MCF 10A (cell line): Measurements from ENCODE around the gene MAGT1. TPM values are rescaled to one million over a fixed set of nuclear protein-coding genes. Genes with fewer than 3 reads are reported as not detected.
"Not testable (repeated sequence)": the region's sequence is repeated elsewhere in the genome, so short reads cannot be mapped to it uniquely, and the experiment has no call there.

Experiments used
- BruUV-seq: library from RNA; stranded (reverse); fragments of 400-500 nt; replicated peaks from 2 replicates; lab custom pipeline; 2021; lab: Mats Ljungman, UMichigan
- CTCF ChIA-PET: fragments of 300-600 bp; sonication (Branson Sonifier 250); formaldehyde crosslinking; extraction: SDS; loops from one replicate; lab custom pipeline; 2021; ENCODE audit warnings: antibody characterized with exemption, inconsistent platforms; lab: Yijun Ruan, JAX
- POLR2A ChIA-PET: fragments of 300-600, 350-650 bp; sonication (Branson Sonifier 250); formaldehyde crosslinking; extraction: SDS; loops from one replicate; lab custom pipeline; 2020; ENCODE audit warnings: antibody characterized with exemption, inconsistent platforms; lab: Yijun Ruan, JAX
- DNase-seq: peaks from one replicate; pipeline ENCODE4 v3.0.0-alpha.2; 2018; ENCODE audit not compliant: unreplicated experiment
- H3K27ac Mint-ChIP-seq: one replicate; pipeline ENCODE4 v1.8.0; 2022; ENCODE audit warnings: mild to moderate bottlenecking, low read depth, mixed read lengths; ENCODE audit not compliant: unreplicated experiment
- H3K27me3 Mint-ChIP-seq: one replicate; pipeline ENCODE4 v1.8.0; 2022; ENCODE audit warnings: mixed read lengths; ENCODE audit not compliant: insufficient read depth, unreplicated experiment
- H3K36me3 Mint-ChIP-seq: one replicate; pipeline ENCODE4 v1.8.0; 2022; ENCODE audit warnings: mild to moderate bottlenecking, moderate library complexity, mixed read lengths; ENCODE audit not compliant: insufficient read depth, unreplicated experiment
- H3K4me1 Mint-ChIP-seq: one replicate; pipeline ENCODE4 v1.8.0; 2022; ENCODE audit warnings: mixed read lengths; ENCODE audit not compliant: insufficient read depth, unreplicated experiment
- H3K4me3 Mint-ChIP-seq: one replicate; pipeline ENCODE4 v1.8.0; 2022; ENCODE audit warnings: mild to moderate bottlenecking, moderate library complexity, mixed read lengths; ENCODE audit not compliant: unreplicated experiment
- H3K9me3 Mint-ChIP-seq: one replicate; pipeline ENCODE4 v1.8.0; 2022; ENCODE audit warnings: mixed read lengths; ENCODE audit not compliant: unreplicated experiment
- intact Hi-C: fragments of 100-400 bp; cut with micrococcal nuclease; formaldehyde crosslinking; loops from 2 replicates; pipeline ENCODE4 v1.14.1; 2022
- total RNA-seq: library from RNA; stranded (reverse); gene quantifications from 2 replicates; pipeline ENCODE4 v1.2.3, GENCODE V29; 2022
- TF ChIP-seq, protein P1 (sequence below): fragments of 200-600 bp; IDR thresholded peaks from one replicate; pipeline ENCODE4 v1.8.0; 2022; ENCODE audit warnings: antibody characterized with exemption, mild to moderate bottlenecking; ENCODE audit not compliant: unreplicated experiment

Gene MAGT1
- total RNA-seq, 1 experiment from 2014 or later = 50.3 TPM

DNA sequence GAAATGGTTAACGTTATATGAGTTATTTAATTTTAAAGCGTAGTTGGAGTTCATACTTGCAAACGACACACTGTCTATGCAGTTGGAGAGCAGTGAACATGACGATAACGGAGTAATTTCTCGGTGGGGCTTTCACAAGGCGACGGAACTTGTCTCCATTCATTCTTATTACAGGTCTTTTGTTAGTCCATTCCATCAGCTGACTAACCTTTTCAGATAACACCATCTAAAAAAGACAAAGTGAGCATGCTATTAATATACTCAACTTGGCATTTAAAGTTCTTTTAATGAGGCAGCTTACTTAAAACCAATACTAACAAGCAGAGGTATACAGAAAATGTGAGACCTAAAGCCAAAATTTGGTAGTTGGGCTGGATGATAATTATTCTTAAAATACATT, 19.9 kb downstream of the MAGT1 start:
- H3K4me1 Mint-ChIP-seq = no peaks in the 10 kb centered on the region
- H3K9me3 Mint-ChIP-seq = no peaks in the 10 kb centered on the region
- no peak overlapping the region for H3K27ac Mint-ChIP-seq
- no peaks in the 10 kb centered on the region for H3K27me3 Mint-ChIP-seq
- BruUV-seq = no TSS peak
- TF ChIP-seq, protein P1, sequence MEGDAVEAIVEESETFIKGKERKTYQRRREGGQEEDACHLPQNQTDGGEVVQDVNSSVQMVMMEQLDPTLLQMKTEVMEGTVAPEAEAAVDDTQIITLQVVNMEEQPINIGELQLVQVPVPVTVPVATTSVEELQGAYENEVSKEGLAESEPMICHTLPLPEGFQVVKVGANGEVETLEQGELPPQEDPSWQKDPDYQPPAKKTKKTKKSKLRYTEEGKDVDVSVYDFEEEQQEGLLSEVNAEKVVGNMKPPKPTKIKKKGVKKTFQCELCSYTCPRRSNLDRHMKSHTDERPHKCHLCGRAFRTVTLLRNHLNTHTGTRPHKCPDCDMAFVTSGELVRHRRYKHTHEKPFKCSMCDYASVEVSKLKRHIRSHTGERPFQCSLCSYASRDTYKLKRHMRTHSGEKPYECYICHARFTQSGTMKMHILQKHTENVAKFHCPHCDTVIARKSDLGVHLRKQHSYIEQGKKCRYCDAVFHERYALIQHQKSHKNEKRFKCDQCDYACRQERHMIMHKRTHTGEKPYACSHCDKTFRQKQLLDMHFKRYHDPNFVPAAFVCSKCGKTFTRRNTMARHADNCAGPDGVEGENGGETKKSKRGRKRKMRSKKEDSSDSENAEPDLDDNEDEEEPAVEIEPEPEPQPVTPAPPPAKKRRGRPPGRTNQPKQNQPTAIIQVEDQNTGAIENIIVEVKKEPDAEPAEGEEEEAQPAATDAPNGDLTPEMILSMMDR = no peak
- ChIA-PET CTCF (interaction anchor here (0.5 to 0.6 kb wide), 2 partner anchors 63 to 149 kb away, joined by 3 read pairs; no protein-coding TSS in a partner anchor), POLR2A (no interaction called here)
- H3K4me3 Mint-ChIP-seq = no peak overlapping the region
- no peak for DNase-seq
- intact Hi-C loops = no loop called here
- H3K36me3 Mint-ChIP-seq = peaks cover 49% of the 10 kb centered on the region

DNA sequence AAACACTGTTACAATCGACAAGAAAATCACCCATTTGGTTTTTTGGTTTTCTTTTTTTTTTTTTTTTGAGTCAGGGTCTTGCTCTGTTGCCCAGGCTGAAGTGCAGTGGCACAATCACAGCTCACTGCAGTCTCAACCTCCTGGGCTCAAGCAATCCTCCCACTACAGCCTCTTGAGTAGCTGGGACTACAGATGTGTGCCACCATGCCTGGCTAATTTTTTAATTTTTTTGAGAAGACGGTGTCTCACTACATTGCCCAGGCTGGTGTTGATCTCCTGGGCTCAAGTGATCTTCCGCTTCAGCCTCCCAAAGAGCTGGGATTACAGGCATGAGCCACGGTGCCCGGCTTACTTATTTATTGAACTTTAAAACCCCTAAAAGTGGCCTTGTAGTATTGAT, 63.7 kb downstream of the MAGT1 start:
- CTCF ChIA-PET, H3K27ac Mint-ChIP-seq, intact Hi-C loops, H3K27me3 Mint-ChIP-seq, H3K4me3 Mint-ChIP-seq, BruUV-seq, DNase-seq, H3K4me1 Mint-ChIP-seq, H3K9me3 Mint-ChIP-seq: not testable (repeated sequence)
- POLR2A ChIA-PET = interaction anchor here (0.6 kb wide), 1 partner anchor 17 kb away, joined by 3 read pairs; no protein-coding TSS in a partner anchor
- peaks cover 10% of the 10 kb centered on the region for H3K36me3 Mint-ChIP-seq

DNA sequence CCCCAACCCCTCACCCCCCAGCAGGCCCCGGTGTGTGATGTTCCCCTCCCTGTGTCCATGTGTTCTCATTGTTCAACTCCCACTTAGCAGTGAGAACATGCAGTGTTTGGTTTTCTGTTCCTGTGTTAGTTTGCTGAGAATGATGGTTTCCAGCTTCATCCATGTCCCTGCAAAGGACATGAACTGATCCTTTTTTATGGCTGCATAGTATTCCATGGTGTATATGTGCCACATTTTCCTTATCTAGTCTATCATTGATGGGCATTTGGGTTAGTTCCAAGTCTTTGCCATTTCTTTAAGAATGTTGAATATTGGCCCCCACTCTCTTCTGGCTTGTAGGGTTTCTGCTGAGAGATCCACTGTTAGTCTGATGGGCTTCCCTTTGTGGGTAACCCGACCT, 73.2 kb downstream of the MAGT1 start:
- peaks cover 13% of the 10 kb centered on the region for H3K36me3 Mint-ChIP-seq
- intact Hi-C loops, DNase-seq, POLR2A ChIA-PET, H3K27me3 Mint-ChIP-seq, CTCF ChIA-PET, H3K9me3 Mint-ChIP-seq, H3K27ac Mint-ChIP-seq, H3K4me1 Mint-ChIP-seq, H3K4me3 Mint-ChIP-seq, BruUV-seq: not testable (repeated sequence)

DNA sequence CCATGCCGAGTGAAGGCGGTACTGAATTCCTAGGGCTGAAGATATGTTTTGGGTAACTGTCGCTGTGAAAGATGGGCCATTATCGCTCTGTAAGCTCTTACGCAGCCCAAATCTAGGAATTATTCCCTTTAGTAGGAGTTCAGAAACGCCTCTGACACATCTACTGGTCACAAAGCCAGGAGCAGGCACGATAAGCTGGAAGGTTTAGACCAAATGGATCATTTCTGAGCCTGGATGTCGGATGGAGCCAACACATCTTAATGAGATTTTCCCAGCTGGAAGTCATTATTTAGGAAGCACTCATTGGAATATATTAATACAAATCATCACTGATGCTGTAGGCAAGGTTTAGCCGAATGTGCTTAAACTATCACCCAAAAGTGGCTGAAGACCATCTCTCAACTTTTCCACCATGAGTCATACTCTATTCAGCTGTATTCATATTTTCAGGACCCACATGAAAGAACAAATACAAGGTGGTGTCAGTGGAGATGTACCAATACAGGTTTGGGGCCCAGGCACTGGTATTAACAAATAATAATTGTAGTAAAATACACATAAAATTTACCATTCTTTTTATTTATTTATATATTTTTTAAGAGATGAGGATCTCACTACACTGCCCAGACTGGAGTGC, 75.0 kb downstream of the MAGT1 start:
- intact Hi-C loops = no loop called here
- Mint-ChIP-seq H3K4me1 (no peaks in the 10 kb centered on the region), H3K27me3 (no peaks in the 10 kb centered on the region), H3K27ac (no peak overlapping the region), H3K36me3 (peaks cover 9% of the 10 kb centered on the region), H3K4me3 (no peak overlapping the region), H3K9me3 (peaks cover 9% of the 10 kb centered on the region)
- TF ChIP-seq, protein P1 = no peak
- POLR2A ChIA-PET = no interaction called here
- DNase-seq = no peak
- CTCF ChIA-PET = no interaction called here
- BruUV-seq = no TSS peak

DNA sequence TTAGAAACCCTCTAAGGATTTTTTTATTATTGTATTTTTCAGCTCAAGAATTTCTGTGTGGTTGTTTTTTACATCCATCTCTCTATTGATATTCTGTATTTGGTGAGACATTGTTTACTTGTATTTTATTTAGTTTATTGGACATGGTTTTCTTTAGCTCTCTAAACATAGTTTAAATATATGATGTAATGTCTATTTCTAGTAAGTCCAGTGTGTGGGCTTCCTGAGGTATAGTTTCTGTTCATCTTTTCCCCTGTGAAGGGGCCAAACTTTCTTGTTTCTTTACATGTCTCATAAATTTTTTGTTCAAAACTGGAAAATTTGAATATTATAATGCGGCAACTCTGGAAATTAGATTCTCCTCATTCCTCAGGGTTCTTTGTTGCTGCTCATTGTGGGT, 81.0 kb downstream of the MAGT1 start:
- TF ChIP-seq, protein P1 = no peak
- POLR2A ChIA-PET = interaction anchor here (0.6 to 0.7 kb wide), 3 partner anchors 18 to 1789 kb away, joined by 3 read pairs; no protein-coding TSS in a partner anchor
- Mint-ChIP-seq H3K4me1 (no peaks in the 10 kb centered on the region), H3K36me3 (no peaks in the 10 kb centered on the region), H3K9me3 (peaks cover 7% of the 10 kb centered on the region), H3K27me3 (no peaks in the 10 kb centered on the region), H3K27ac (no peak overlapping the region), H3K4me3 (no peak overlapping the region)
- CTCF ChIA-PET = interaction anchor here (0.6 kb wide), 2 partner anchors 53 to 91 kb away, joined by 3 to 6 read pairs; no protein-coding TSS in a partner anchor
- DNase-seq = no peak
- no TSS peak for BruUV-seq
- intact Hi-C loops = no loop called here
